ENCODE measurements around the gene RNF214. TPM values are rescaled to one million over a fixed set of nuclear protein-coding genes. Genes with fewer than 3 reads are reported as not detected.

RNF214 gene
- total RNA-seq, 1 experiment from 2014 or later, result 7.0 TPM

GRCh38 chr11:117229931-117230285, 2.6 kb upstream of the RNF214 start:
- no peak for DNase-seq
- no peak overlapping the region for H2AFZ ChIP-seq (ENCODE audit: low read length)
- H3K4me2 ChIP-seq (ENCODE audit: low read depth, low read length, poor library complexity, severe bottlenecking), result peak overlapping the region; percentile 89
- peak overlapping the region; percentile 85 for H3K27ac ChIP-seq (ENCODE audit: low read length)
- no peaks in the 10 kb centered on the region for H3K36me3 ChIP-seq (ENCODE audit: insufficient read depth, low read length)
- no peaks in the 10 kb centered on the region for H3K27me3 ChIP-seq (ENCODE audit: low read length)
- H3K79me2 ChIP-seq (ENCODE audit: low read length), result peaks cover 41% of the 10 kb centered on the region
- no peaks in the 10 kb centered on the region for H4K20me1 ChIP-seq (ENCODE audit: insufficient read depth, low read depth, low read length)
- H3K9ac ChIP-seq (ENCODE audit: low read length), result peak overlapping the region; percentile 90
- H3K9me2 ChIP-seq (replicated peaks; ENCODE audit: insufficient read depth, low read length), result no peaks in the 10 kb centered on the region
- H3K4me1 ChIP-seq (ENCODE audit: low read length), result peaks cover 33% of the 10 kb centered on the region
- peak overlapping the region; percentile 88 for H3K4me3 ChIP-seq (ENCODE audit: low read length)
- no peaks in the 10 kb centered on the region for H3K9me3 ChIP-seq (ENCODE audit: low read length)

- Histone ChIP-seq H3K4me1 (ENCODE audit: low read length) (peaks cover 33% of the 10 kb centered on the region), H3K79me2 (ENCODE audit: low read length) (peaks cover 41% of the 10 kb centered on the region), H3K9me2 (replicated peaks; ENCODE audit: insufficient read depth, low read length) (no peaks in the 10 kb centered on the region), H4K20me1 (ENCODE audit: insufficient read depth, low read depth, low read length) (no peaks in the 10 kb centered on the region), H3K4me2 (ENCODE audit: low read depth, low read length, poor library complexity, severe bottlenecking) (peak overlapping the region; percentile 89), H2AFZ (ENCODE audit: low read length) (no peak overlapping the region), H3K27me3 (ENCODE audit: low read length) (no peaks in the 10 kb centered on the region), H3K9me3 (ENCODE audit: low read length) (no peaks in the 10 kb centered on the region), H3K27ac (ENCODE audit: low read length) (peak overlapping the region; percentile 85), H3K36me3 (ENCODE audit: insufficient read depth, low read length) (no peaks in the 10 kb centered on the region), H3K4me3 (ENCODE audit: low read length) (peak overlapping the region; percentile 88), H3K9ac (ENCODE audit: low read length) (peak overlapping the region; percentile 90)
- peak; percentile 62 for DNase-seq
These were observed 2.0 kb upstream of the RNF214 start for GRCh38 chr11:117230286-117230961.

- no peak overlapping the region for H2AFZ ChIP-seq (ENCODE audit: low read length)
- H3K9me3 ChIP-seq (ENCODE audit: low read length), result no peaks in the 10 kb centered on the region
- peaks cover 41% of the 10 kb centered on the region for H3K79me2 ChIP-seq (ENCODE audit: low read length)
- H4K20me1 ChIP-seq (ENCODE audit: insufficient read depth, low read depth, low read length), result no peaks in the 10 kb centered on the region
- peaks cover 33% of the 10 kb centered on the region for H3K4me1 ChIP-seq (ENCODE audit: low read length)
- peak overlapping the region; percentile 90 for H3K9ac ChIP-seq (ENCODE audit: low read length)
- H3K36me3 ChIP-seq (ENCODE audit: insufficient read depth, low read length), result no peaks in the 10 kb centered on the region
- H3K9me2 ChIP-seq (replicated peaks; ENCODE audit: insufficient read depth, low read length), result no peaks in the 10 kb centered on the region
- peak overlapping the region; percentile 85 for H3K27ac ChIP-seq (ENCODE audit: low read length)
- DNase-seq, result peak; percentile 44
- peak overlapping the region; percentile 88 for H3K4me3 ChIP-seq (ENCODE audit: low read length)
- no peaks in the 10 kb centered on the region for H3K27me3 ChIP-seq (ENCODE audit: low read length)
- H3K4me2 ChIP-seq (ENCODE audit: low read depth, low read length, poor library complexity, severe bottlenecking), result peak overlapping the region; percentile 89
These were observed 1.3 kb upstream of the RNF214 start for GRCh38 chr11:117230999-117231841.

DNA sequence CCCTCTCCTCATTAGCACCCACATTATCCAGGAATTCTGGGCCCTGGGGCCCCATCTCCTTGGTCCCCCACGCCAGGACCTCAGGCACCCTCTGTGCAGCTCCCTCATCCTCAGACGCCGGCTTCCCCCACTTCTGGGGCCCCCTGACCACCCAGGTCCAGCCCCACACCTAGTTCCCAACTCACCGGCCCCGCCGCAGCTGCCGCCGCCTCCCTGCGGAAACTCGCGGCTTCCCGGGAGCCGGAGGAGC, 704 bp upstream of the RNF214 start, which contains the start of gene PCSK7:
PCSK7 (minus strand) TSS at position 232 of the 250 bp plus-strand sequence. CDS start 2,229 bp downstream, outside the sequence.
- H3K9me3 ChIP-seq (ENCODE audit: low read length), result no peaks in the 10 kb centered on the region
- peak within 1 kb of the TSS; percentile 89 for H3K4me2 ChIP-seq (ENCODE audit: low read depth, low read length, poor library complexity, severe bottlenecking)
- H3K9me2 ChIP-seq (replicated peaks; ENCODE audit: insufficient read depth, low read length), result no peaks in the 10 kb centered on the region
- peaks cover 33% of the 10 kb centered on the region for H3K4me1 ChIP-seq (ENCODE audit: low read length)
- H2AFZ ChIP-seq (ENCODE audit: low read length), result peak within 1 kb of the TSS; percentile 94
- H3K4me3 ChIP-seq (ENCODE audit: low read length), result peak within 1 kb of the TSS; percentile 88
- no peaks in the 10 kb centered on the region for H3K27me3 ChIP-seq (ENCODE audit: low read length)
- no peaks in the 10 kb centered on the region for H4K20me1 ChIP-seq (ENCODE audit: insufficient read depth, low read depth, low read length)
- DNase-seq, result no peak
- H3K36me3 ChIP-seq (ENCODE audit: insufficient read depth, low read length), result no peaks in the 10 kb centered on the region
- H3K9ac ChIP-seq (ENCODE audit: low read length), result peak within 1 kb of the TSS; percentile 90
- H3K27ac ChIP-seq (ENCODE audit: low read length), result peak within 1 kb of the TSS; percentile 85
- H3K79me2 ChIP-seq (ENCODE audit: low read length), result peaks cover 41% of the 10 kb centered on the region

DNA sequence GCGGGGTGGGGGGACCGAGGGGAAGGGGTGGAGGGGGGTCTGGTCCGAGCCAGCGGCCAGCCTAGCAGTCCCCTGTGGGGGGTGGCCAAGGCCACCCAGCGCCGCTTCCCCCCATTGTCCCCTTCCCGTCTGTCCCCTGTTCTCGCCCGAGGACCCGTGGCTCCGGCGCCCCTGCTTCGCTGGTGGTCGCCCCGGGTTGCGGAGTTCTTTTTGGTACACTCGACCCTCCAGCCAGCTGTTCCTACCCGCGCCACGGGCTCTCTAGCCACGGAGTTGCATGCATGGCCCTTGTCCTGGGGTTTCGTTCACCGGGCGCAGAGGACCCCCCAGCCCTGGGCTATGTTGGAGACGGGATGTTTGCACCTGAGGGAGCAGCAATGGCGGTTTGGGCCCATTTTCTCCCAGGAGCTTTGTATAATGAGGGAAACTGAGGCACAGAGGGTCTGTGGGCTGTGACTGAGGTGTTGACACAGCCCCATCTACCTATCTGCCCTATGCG, 489 bp downstream of the RNF214 start:
- DNase-seq, result no peak
- H4K20me1 ChIP-seq (ENCODE audit: insufficient read depth, low read depth, low read length), result no peaks in the 10 kb centered on the region
- H3K36me3 ChIP-seq (ENCODE audit: insufficient read depth, low read length), result no peaks in the 10 kb centered on the region
- H2AFZ ChIP-seq (ENCODE audit: low read length), result no peak overlapping the region
- H3K9me3 ChIP-seq (ENCODE audit: low read length), result no peaks in the 10 kb centered on the region
- H3K4me2 ChIP-seq (ENCODE audit: low read depth, low read length, poor library complexity, severe bottlenecking), result peak overlapping the region; percentile 84
- peak overlapping the region; percentile 80 for H3K27ac ChIP-seq (ENCODE audit: low read length)
- peak overlapping the region; percentile 88 for H3K4me3 ChIP-seq (ENCODE audit: low read length)
- H3K4me1 ChIP-seq (ENCODE audit: low read length), result peaks cover 33% of the 10 kb centered on the region
- peaks cover 41% of the 10 kb centered on the region for H3K79me2 ChIP-seq (ENCODE audit: low read length)
- peak overlapping the region; percentile 88 for H3K9ac ChIP-seq (ENCODE audit: low read length)
- no peaks in the 10 kb centered on the region for H3K27me3 ChIP-seq (ENCODE audit: low read length)
- H3K9me2 ChIP-seq (replicated peaks; ENCODE audit: insufficient read depth, low read length), result no peaks in the 10 kb centered on the region

GRCh38 chr11:117238221-117238620, 5.8 kb downstream of the RNF214 start:
- no peak overlapping the region for H3K4me2 ChIP-seq (ENCODE audit: low read depth, low read length, poor library complexity, severe bottlenecking)
- no peak for DNase-seq
- peaks cover 15% of the 10 kb centered on the region for H3K4me1 ChIP-seq (ENCODE audit: low read length)
- H3K9ac ChIP-seq (ENCODE audit: low read length), result no peak overlapping the region
- H3K9me2 ChIP-seq (replicated peaks; ENCODE audit: insufficient read depth, low read length), result no peaks in the 10 kb centered on the region
- H3K9me3 ChIP-seq (ENCODE audit: low read length), result no peaks in the 10 kb centered on the region
- H2AFZ ChIP-seq (ENCODE audit: low read length), result no peak overlapping the region
- no peak overlapping the region for H3K4me3 ChIP-seq (ENCODE audit: low read length)
- H4K20me1 ChIP-seq (ENCODE audit: insufficient read depth, low read depth, low read length), result no peaks in the 10 kb centered on the region
- no peaks in the 10 kb centered on the region for H3K27me3 ChIP-seq (ENCODE audit: low read length)
- H3K36me3 ChIP-seq (ENCODE audit: insufficient read depth, low read length), result no peaks in the 10 kb centered on the region
- no peak overlapping the region for H3K27ac ChIP-seq (ENCODE audit: low read length)
- peaks cover 13% of the 10 kb centered on the region for H3K79me2 ChIP-seq (ENCODE audit: low read length)

- H3K36me3 ChIP-seq (ENCODE audit: insufficient read depth, low read length), result no peaks in the 10 kb centered on the region
- no peak overlapping the region for H3K4me2 ChIP-seq (ENCODE audit: low read depth, low read length, poor library complexity, severe bottlenecking)
- no peak overlapping the region for H2AFZ ChIP-seq (ENCODE audit: low read length)
- peaks cover 2% of the 10 kb centered on the region; the same call in 1 of the 2 replicates for H3K79me2 ChIP-seq (ENCODE audit: low read length)
- H4K20me1 ChIP-seq (ENCODE audit: insufficient read depth, low read depth, low read length), result no peaks in the 10 kb centered on the region
- no peak overlapping the region for H3K27ac ChIP-seq (ENCODE audit: low read length)
- DNase-seq, result peak; percentile 39
- H3K9ac ChIP-seq (ENCODE audit: low read length), result no peak overlapping the region
- no peaks in the 10 kb centered on the region for H3K9me3 ChIP-seq (ENCODE audit: low read length)
- H3K27me3 ChIP-seq (ENCODE audit: low read length), result no peaks in the 10 kb centered on the region
- no peak overlapping the region for H3K4me3 ChIP-seq (ENCODE audit: low read length)
- H3K4me1 ChIP-seq (ENCODE audit: low read length), result peaks cover 4% of the 10 kb centered on the region
- H3K9me2 ChIP-seq (replicated peaks; ENCODE audit: insufficient read depth, low read length), result no peaks in the 10 kb centered on the region
These were observed 6.8 kb downstream of the RNF214 start for GRCh38 chr11:117239295-117239694.

GRCh38 chr11:117248341-117248740, 15.9 kb downstream of the RNF214 start:
- H3K36me3 ChIP-seq (ENCODE audit: insufficient read depth, low read length), result 0 out of 2 replicates have a peak, but pooled peaks cover 3% of the 10 kb centered on the region

More at GRCh38 chr11:117248341-117248740, 15.9 kb downstream of the RNF214 start:
- no peak overlapping the region for H3K9ac ChIP-seq (ENCODE audit: low read length)
- no peak for DNase-seq
- no peak overlapping the region for H2AFZ ChIP-seq (ENCODE audit: low read length)
- no peak overlapping the region for H3K4me3 ChIP-seq (ENCODE audit: low read length)
- H3K27me3 ChIP-seq (ENCODE audit: low read length), result no peaks in the 10 kb centered on the region
- H4K20me1 ChIP-seq (ENCODE audit: insufficient read depth, low read depth, low read length), result no peaks in the 10 kb centered on the region
- no peaks in the 10 kb centered on the region for H3K9me3 ChIP-seq (ENCODE audit: low read length)
- no peak overlapping the region for H3K4me2 ChIP-seq (ENCODE audit: low read depth, low read length, poor library complexity, severe bottlenecking)
- H3K9me2 ChIP-seq (replicated peaks; ENCODE audit: insufficient read depth, low read length), result no peaks in the 10 kb centered on the region
- H3K27ac ChIP-seq (ENCODE audit: low read length), result no peak overlapping the region
- no peaks in the 10 kb centered on the region for H3K4me1 ChIP-seq (ENCODE audit: low read length)
- no peaks in the 10 kb centered on the region for H3K79me2 ChIP-seq (ENCODE audit: low read length)
